Endodermal cell (in vitro differentiated cells): ENCODE measurements around the gene LSM14A. TPM values are rescaled to one million over a fixed set of nuclear protein-coding genes. Genes with fewer than 3 reads are reported as not detected.
A peak's percentile ranks its signal among the peaks of the same experiment; 100 is the strongest.
"Not testable (repeated sequence)": the region's sequence is repeated elsewhere in the genome, so short reads cannot be mapped to it uniquely, and the experiment has no call there.

ENCODE experiments used
- DNase-seq: peaks from one replicate; pipeline ENCODE4 v3.0.0-alpha.2; 2017
- H3K27ac ChIP-seq: 2 replicates; pipeline ENCODE4 v1.5.1; 2013; ENCODE audit warnings: mild to moderate bottlenecking, low read depth, low read length, moderate library complexity
- H3K27me3 ChIP-seq: 2 replicates; pipeline ENCODE4 v1.6.1; 2013; ENCODE audit warnings: mild to moderate bottlenecking, low read length, moderate library complexity; ENCODE audit not compliant: insufficient read depth, control insufficient read depth, poor library complexity, severe bottlenecking
- H3K36me3 ChIP-seq: 2 replicates; pipeline ENCODE4 v1.7.0; 2013; ENCODE audit warnings: mild to moderate bottlenecking, low read length, moderate library complexity; ENCODE audit not compliant: control insufficient read depth, insufficient read depth
- H3K4me1 ChIP-seq: one replicate; pipeline ENCODE4 v1.7.0; 2013; ENCODE audit warnings: low read length; ENCODE audit not compliant: control insufficient read depth, insufficient read depth
- H3K4me3 ChIP-seq: 2 replicates; pipeline ENCODE4 v1.5.1; 2013; ENCODE audit warnings: mild to moderate bottlenecking, low read length, moderate library complexity
- H3K9ac ChIP-seq: 2 replicates; pipeline ENCODE4 v1.6.1; 2013; ENCODE audit warnings: mild to moderate bottlenecking, low read length, moderate library complexity; ENCODE audit not compliant: poor library complexity, severe bottlenecking; ENCODE audit errors: extremely low read depth
- H3K9me3 ChIP-seq: 2 replicates; pipeline ENCODE4 v1.6.1; 2013; ENCODE audit warnings: mild to moderate bottlenecking, low read length, moderate library complexity; ENCODE audit not compliant: control insufficient read depth
- H3K27ac Mint-ChIP-seq: 2 replicates; pipeline ENCODE4 v1.8.0; 2020; ENCODE audit warnings: mixed read lengths
- H3K27me3 Mint-ChIP-seq: 2 replicates; pipeline ENCODE4 v1.8.0; 2021; ENCODE audit warnings: mild to moderate bottlenecking, mixed read lengths; ENCODE audit not compliant: insufficient read depth
- H3K36me3 Mint-ChIP-seq: 2 replicates; pipeline ENCODE4 v1.8.0; 2020; ENCODE audit warnings: low read depth, mixed read lengths
- H3K4me1 Mint-ChIP-seq: 2 replicates; pipeline ENCODE4 v1.8.0; 2020; ENCODE audit warnings: mixed read lengths
- H3K4me3 Mint-ChIP-seq: 2 replicates; pipeline ENCODE4 v1.8.0; 2020; ENCODE audit warnings: mild to moderate bottlenecking, moderate library complexity, mixed read lengths
- H3K9me3 Mint-ChIP-seq: 2 replicates; pipeline ENCODE4 v1.8.0; 2020; ENCODE audit warnings: mild to moderate bottlenecking, mixed read lengths
- CTCF ChIP-seq: fragments of 200-600 bp; sonication (generic); conservative IDR thresholded peaks from 2 replicates; pipeline ENCODE4 v1.5.0; 2021; ENCODE audit warnings: antibody characterized with exemption, mild to moderate bottlenecking
- WGBS, 2 experiments: methylation state at CpG; one replicate each; pipeline versions ENCODE4 v1.1.5 to v1.1.7; 2013; ENCODE audit warnings: missing lambda C conversion rate in 2 of 2, mixed read lengths in 1 of 2; ENCODE audit not compliant: insufficient coverage in 1 of 2, insufficient read length in 1 of 2; 5-methylcytosine and 5-hydroxymethylcytosine counted together
- total RNA-seq, 2 donors: library from RNA; stranded (reverse); fragmentation: NEBNext Ultra II Directional in 1 of 2; extraction: Animal tissue kit (Norgen Biotek cat#: 25700) in 1 of 2; gene quantifications; 2 replicates in 1 of 2; 3 replicates in 1 of 2; pipeline ENCODE4 v1.2.1, GENCODE V29; 2021

The LSM14A gene
- total RNA-seq, 2 donors from 2014 or later: 188 to 192 TPM

GRCh38 chr19:34151439-34151838 is 20.9 kb upstream of the LSM14A start:
- no peak overlapping the region for H3K27ac ChIP-seq
- H3K9ac ChIP-seq: no peak overlapping the region
- DNase-seq: no peak
- no peak overlapping the region for H3K27ac Mint-ChIP-seq
- H3K27me3 Mint-ChIP-seq: peaks cover 2% of the 10 kb centered on the region
- no peak overlapping the region for H3K4me3 Mint-ChIP-seq
- no peaks in the 10 kb centered on the region for H3K36me3 ChIP-seq
- H3K4me1 Mint-ChIP-seq: no peaks in the 10 kb centered on the region
- no peaks in the 10 kb centered on the region for H3K36me3 Mint-ChIP-seq
- H3K9me3 Mint-ChIP-seq: no peaks in the 10 kb centered on the region
- WGBS, 2 experiments: 96 to 97% methylated on average over 3 to 5 of the region's 5 CpGs
- no peaks in the 10 kb centered on the region for H3K4me1 ChIP-seq
- no peaks in the 10 kb centered on the region for H3K27me3 ChIP-seq
- H3K9me3 ChIP-seq: no peaks in the 10 kb centered on the region
- TF ChIP-seq CTCF: no peak
- H3K4me3 ChIP-seq: no peak overlapping the region

GRCh38 chr19:34154401-34154800 is 17.9 kb upstream of the LSM14A start:
- H3K4me1 Mint-ChIP-seq: no peaks in the 10 kb centered on the region

GRCh38 chr19:34155686-34156085 is 16.6 kb upstream of the LSM14A start:
- H3K27ac ChIP-seq: no peak overlapping the region
- WGBS, 2 experiments: 86 to 88% methylated on average over 4 to 5 of the region's 5 CpGs
- no peak for TF ChIP-seq CTCF
- peaks cover 5% of the 10 kb centered on the region for H3K4me1 Mint-ChIP-seq
- H3K9me3 ChIP-seq: no peaks in the 10 kb centered on the region
- H3K4me1 ChIP-seq: no peaks in the 10 kb centered on the region
- H3K9me3 Mint-ChIP-seq: no peaks in the 10 kb centered on the region
- no peak overlapping the region for H3K4me3 ChIP-seq
- peaks cover 2% of the 10 kb centered on the region for H3K27me3 Mint-ChIP-seq
- no peak overlapping the region for H3K9ac ChIP-seq
- H3K36me3 ChIP-seq: no peaks in the 10 kb centered on the region
- H3K27me3 ChIP-seq: no peaks in the 10 kb centered on the region
- H3K36me3 Mint-ChIP-seq: no peaks in the 10 kb centered on the region
- no peak overlapping the region for H3K27ac Mint-ChIP-seq
- H3K4me3 Mint-ChIP-seq: no peak overlapping the region
- DNase-seq: no peak

More at GRCh38 chr19:34154401-34154800, 17.9 kb upstream of the LSM14A start:
- no peak for DNase-seq
- peaks cover 2% of the 10 kb centered on the region for H3K27me3 Mint-ChIP-seq
- H3K9me3 Mint-ChIP-seq: no peaks in the 10 kb centered on the region
- no peaks in the 10 kb centered on the region for H3K27me3 ChIP-seq
- H3K36me3 ChIP-seq: no peaks in the 10 kb centered on the region
- 83 to 94% methylated on average over 2 of the region's 2 CpGs for WGBS, 2 experiments
- no peak overlapping the region for H3K27ac Mint-ChIP-seq
- no peaks in the 10 kb centered on the region for H3K9me3 ChIP-seq
- H3K36me3 Mint-ChIP-seq: no peaks in the 10 kb centered on the region
- no peak overlapping the region for H3K4me3 Mint-ChIP-seq
- H3K4me1 ChIP-seq: no peaks in the 10 kb centered on the region
- no peak overlapping the region for H3K27ac ChIP-seq
- no peak for TF ChIP-seq CTCF
- H3K9ac ChIP-seq: no peak overlapping the region
- H3K4me3 ChIP-seq: no peak overlapping the region

GRCh38 chr19:34158966-34159365 is 13.3 kb upstream of the LSM14A start:
- H3K9me3 ChIP-seq, H3K36me3 ChIP-seq, H3K4me1 Mint-ChIP-seq, DNase-seq, H3K27ac Mint-ChIP-seq, H3K27me3 ChIP-seq, H3K27me3 Mint-ChIP-seq, H3K36me3 Mint-ChIP-seq, H3K4me1 ChIP-seq, H3K27ac ChIP-seq, H3K4me3 Mint-ChIP-seq, H3K9ac ChIP-seq, H3K4me3 ChIP-seq, H3K9me3 Mint-ChIP-seq: not testable (repeated sequence)
- WGBS, 2 experiments: 97 to 100% methylated on average over 2 to 7 of the region's 7 CpGs

- H3K27me3 ChIP-seq, H3K27ac ChIP-seq, H3K36me3 Mint-ChIP-seq, DNase-seq, H3K4me1 Mint-ChIP-seq, H3K4me1 ChIP-seq, H3K9me3 ChIP-seq, H3K4me3 Mint-ChIP-seq, H3K9me3 Mint-ChIP-seq, H3K4me3 ChIP-seq, H3K9ac ChIP-seq, H3K36me3 ChIP-seq, H3K27me3 Mint-ChIP-seq: not testable (repeated sequence)
- H3K27ac Mint-ChIP-seq: peak overlapping the region; percentile 11
- WGBS, 2 experiments: 76 to 89% methylated on average over 2 to 4 of the region's 5 CpGs
These were observed 12.8 kb upstream of the LSM14A start for GRCh38 chr19:34159541-34159940.
